ENCODE data around the gene CMSS1. TPM values are rescaled to one million over a fixed set of nuclear protein-coding genes. Genes with fewer than 3 reads are reported as not detected.

Gene CMSS1
- total and polyA plus RNA-seq, 9 donors = 14.5 to 54.0 (median 24.9) TPM

GRCh38 chr3:100129941-100130340, 312.3 kb downstream of the CMSS1 start:
- TF ChIP-seq POLR2A (IDR thresholded peaks at IDR 0.05) (no peak), EP300 (IDR thresholded peaks at IDR 0.05) (no peak), CTCF (IDR thresholded peaks at IDR 0.05) (no peak)
- WGBS, 3 donors = 41 to 70% (median 61%) methylated on average over 1 of the region's 1 CpG
- DNase-seq = no peak
- Histone ChIP-seq H3K27me3 (no peaks in the 10 kb centered on the region), H3K27ac (no peak overlapping the region), H3K9me3 (no peaks in the 10 kb centered on the region), H3K4me1 (ENCODE audit: insufficient read depth) (no peaks in the 10 kb centered on the region), H3K36me3 (no peaks in the 10 kb centered on the region), H3K4me3 (no peak overlapping the region)
- intact Hi-C loops (cut with DNase I) = no loop called here

- no peaks in the 10 kb centered on the region for H3K36me3 ChIP-seq
- H3K4me1 ChIP-seq (ENCODE audit: insufficient read depth) = peaks cover 3% of the 10 kb centered on the region
- TF ChIP-seq EP300 (IDR thresholded peaks at IDR 0.05) (no peak), CTCF (IDR thresholded peaks at IDR 0.05) (no peak), POLR2A (IDR thresholded peaks at IDR 0.05) (no peak)
- no peak overlapping the region for H3K27ac ChIP-seq
- H3K27me3 ChIP-seq = no peaks in the 10 kb centered on the region
- no peak overlapping the region for H3K4me3 ChIP-seq
- no peaks in the 10 kb centered on the region for H3K9me3 ChIP-seq
- 86 to 96% (median 95%) methylated on average over 6 of the region's 6 CpGs for WGBS, 3 donors
- no peak for DNase-seq
- intact Hi-C loops (cut with DNase I) = no loop called here
Measured at GRCh38 chr3:100131241-100131640, 313.6 kb downstream of the CMSS1 start.

- TF ChIP-seq EP300 (IDR thresholded peaks at IDR 0.05) (no peak), POLR2A (IDR thresholded peaks at IDR 0.05) (no peak), CTCF (IDR thresholded peaks at IDR 0.05) (no peak)
- WGBS, 3 donors = 19 to 25% (median 20%) methylated on average over 1 of the region's 1 CpG
- Histone ChIP-seq H3K27me3 (no peaks in the 10 kb centered on the region), H3K4me1 (ENCODE audit: insufficient read depth) (peaks cover 6% of the 10 kb centered on the region), H3K4me3 (no peak overlapping the region), H3K9me3 (no peaks in the 10 kb centered on the region), H3K27ac (no peak overlapping the region), H3K36me3 (no peaks in the 10 kb centered on the region)
- intact Hi-C loops (cut with DNase I) = no loop called here
- no peak for DNase-seq
Measured at GRCh38 chr3:100136921-100137320, 319.3 kb downstream of the CMSS1 start.

- Histone ChIP-seq H3K4me3 (no peak overlapping the region), H3K27ac (no peak overlapping the region), H3K27me3 (no peaks in the 10 kb centered on the region), H3K36me3 (no peaks in the 10 kb centered on the region), H3K9me3 (no peaks in the 10 kb centered on the region), H3K4me1 (ENCODE audit: insufficient read depth) (peaks cover 4% of the 10 kb centered on the region)
- intact Hi-C loops (cut with DNase I) = no loop called here
- TF ChIP-seq POLR2A (IDR thresholded peaks at IDR 0.05) (no peak), EP300 (IDR thresholded peaks at IDR 0.05) (no peak), CTCF (IDR thresholded peaks at IDR 0.05) (no peak)
- no peak for DNase-seq
- 91 to 100% (median 96%) methylated on average over 1 of the region's 1 CpG for WGBS, 3 donors
Measured at GRCh38 chr3:100140976-100141375, 323.3 kb downstream of the CMSS1 start.

GRCh38 chr3:100141586-100141985, 323.9 kb downstream of the CMSS1 start:
- no peak overlapping the region for H3K27ac ChIP-seq

More at GRCh38 chr3:100141586-100141985, 323.9 kb downstream of the CMSS1 start:
- Histone ChIP-seq H3K9me3 (no peaks in the 10 kb centered on the region), H3K36me3 (no peaks in the 10 kb centered on the region), H3K27me3 (no peaks in the 10 kb centered on the region), H3K4me3 (no peak overlapping the region), H3K4me1 (ENCODE audit: insufficient read depth) (peaks cover 2% of the 10 kb centered on the region)
- DNase-seq = no peak
- TF ChIP-seq POLR2A (IDR thresholded peaks at IDR 0.05) = no peak
- no peak for TF ChIP-seq CTCF (IDR thresholded peaks at IDR 0.05)
- TF ChIP-seq EP300 (IDR thresholded peaks at IDR 0.05) = no peak
- intact Hi-C loops (cut with DNase I) = no loop called here
- WGBS, 3 donors = 77 to 94% (median 89%) methylated on average over 1 of the region's 1 CpG
